Activated CD4-positive, alpha-beta T cell treated with anti-CD3 and anti-CD28 coated beads, Interleukin-10, Interleukin-2, amounts not matched to agents 100 ng/mL and 50 ng/mL, durations not matched to agents 16 hours and 8 hours (primary cell): ENCODE measurements around the gene CD200R1L.
A peak's percentile ranks its signal among the peaks of the same experiment; 100 is the strongest.

Experiments used
- DNase-seq: peaks from one replicate; pipeline ENCODE4 v3.0.0-alpha.2; 2020

CD200R1L gene

GRCh38 chr3:112818289-112818688 is 28.4 kb downstream of the CD200R1L start:
- DNase-seq: no peak

GRCh38 chr3:112817797-112818196 is 28.9 kb downstream of the CD200R1L start:
- DNase-seq: no peak

- no peak for DNase-seq
Measured at GRCh38 chr3:112817271-112817670, 29.4 kb downstream of the CD200R1L start.

- DNase-seq: no peak
Measured at GRCh38 chr3:112815981-112816380, 30.7 kb downstream of the CD200R1L start.

GRCh38 chr3:112814266-112814665 is 32.4 kb downstream of the CD200R1L start:
- peak; percentile 13 for DNase-seq

GRCh38 chr3:112813723-112814171 is 32.9 kb downstream of the CD200R1L start:
- no peak for DNase-seq

GRCh38 chr3:112813016-112813415 is 33.6 kb downstream of the CD200R1L start:
- DNase-seq: no peak

- no peak for DNase-seq
Measured at GRCh38 chr3:112811917-112812660, 34.6 kb downstream of the CD200R1L start.

- DNase-seq: no peak
Measured at GRCh38 chr3:112811131-112811884, 35.4 kb downstream of the CD200R1L start.

- DNase-seq: no peak
Measured at GRCh38 chr3:112810561-112810960, 36.1 kb downstream of the CD200R1L start.

- DNase-seq: no peak
Measured at GRCh38 chr3:112808136-112808535, 38.5 kb downstream of the CD200R1L start.

GRCh38 chr3:112807685-112808084 is 39.0 kb downstream of the CD200R1L start:
- no peak for DNase-seq

GRCh38 chr3:112806903-112807302 is 39.8 kb downstream of the CD200R1L start:
- DNase-seq: no peak

GRCh38 chr3:112805126-112805525 is 41.5 kb downstream of the CD200R1L start:
- DNase-seq: no peak

- DNase-seq: no peak
Measured at GRCh38 chr3:112804021-112804420, 42.6 kb downstream of the CD200R1L start.

GRCh38 chr3:112803467-112803866 is 43.2 kb downstream of the CD200R1L start:
- DNase-seq: no peak

- DNase-seq: no peak
Measured at GRCh38 chr3:112802338-112802737, 44.3 kb downstream of the CD200R1L start.

- DNase-seq: no peak
Measured at GRCh38 chr3:112799946-112800345, 46.7 kb downstream of the CD200R1L start.

GRCh38 chr3:112794622-112795172 is 52.0 kb downstream of the CD200R1L start:
- no peak for DNase-seq

GRCh38 chr3:112793326-112794081 is 53.2 kb downstream of the CD200R1L start:
- no peak for DNase-seq

- DNase-seq: no peak
Measured at GRCh38 chr3:112791736-112792135, 54.9 kb downstream of the CD200R1L start.

GRCh38 chr3:112789787-112790186 is 56.9 kb downstream of the CD200R1L start:
- DNase-seq: no peak
